ENCODE data around the gene RANGRF.

RANGRF gene

GRCh38 chr17:8312726-8313600 is 24.5 kb downstream of the RANGRF start:
- no peak for DNase-seq (ENCODE audit: low read depth)
- no peak overlapping the region for H3K4me3 ChIP-seq (ENCODE audit: low read depth, low read length)
- TF ChIP-seq CTCF (conservative IDR thresholded peaks at IDR 0.05; ENCODE audit: low read depth, low read length): no peak

DNA sequence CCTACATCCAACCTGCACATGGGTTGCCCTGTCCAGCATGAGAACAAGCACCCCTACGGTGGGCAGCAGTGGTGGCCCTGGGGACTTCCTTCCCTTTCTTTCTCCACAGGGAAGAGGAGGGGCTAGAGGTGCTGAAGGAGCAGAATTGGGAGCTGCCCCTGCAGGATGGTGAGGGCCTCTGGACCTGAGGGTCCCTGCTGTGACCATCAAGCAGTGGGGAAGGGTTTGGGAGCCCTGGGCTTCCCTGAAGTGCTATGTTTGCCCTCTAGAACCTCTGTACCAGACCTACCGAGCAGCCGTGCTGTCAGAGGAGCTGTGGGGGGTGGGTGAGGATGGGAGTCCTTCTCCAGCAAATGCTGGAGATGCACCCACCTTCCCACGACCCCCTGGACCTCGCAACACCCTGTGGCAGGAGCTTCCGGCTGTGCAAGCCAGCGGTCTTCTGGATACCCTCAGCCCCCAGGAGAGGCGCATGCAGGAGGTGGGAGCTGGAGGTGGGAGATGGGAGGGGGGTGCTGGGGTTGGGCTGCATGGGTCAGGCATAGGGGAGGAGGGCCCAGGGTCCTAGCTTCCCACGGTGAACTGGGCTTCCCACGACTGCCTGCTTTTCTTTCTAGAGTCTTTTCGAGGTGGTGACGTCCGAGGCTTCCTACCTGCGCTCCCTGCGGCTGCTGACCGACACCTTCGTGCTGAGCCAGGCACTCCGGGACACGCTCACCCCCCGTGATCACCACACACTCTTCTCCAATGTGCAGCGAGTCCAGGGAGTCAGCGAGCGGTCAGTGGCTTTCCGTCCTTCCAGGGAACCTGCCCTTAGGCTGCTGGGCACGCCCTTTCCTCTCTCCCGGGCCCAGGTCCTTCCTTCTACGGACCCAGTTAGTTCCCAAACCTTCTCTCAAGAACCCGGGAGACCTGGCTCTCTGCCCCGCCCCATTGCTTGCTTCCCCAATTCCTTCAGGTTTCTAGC is 26.6 kb downstream of the RANGRF start:
- H3K4me3 ChIP-seq (ENCODE audit: low read depth, low read length): no peak overlapping the region
- TF ChIP-seq CTCF (conservative IDR thresholded peaks at IDR 0.05; ENCODE audit: low read depth, low read length): no peak
- no peak for DNase-seq (ENCODE audit: low read depth)

- no peak overlapping the region for H3K4me3 ChIP-seq (ENCODE audit: low read depth, low read length)
- no peak for TF ChIP-seq CTCF (conservative IDR thresholded peaks at IDR 0.05; ENCODE audit: low read depth, low read length)
- no peak for DNase-seq (ENCODE audit: low read depth)
Observed at GRCh38 chr17:8315764-8316217, 27.3 kb downstream of the RANGRF start.

DNA sequence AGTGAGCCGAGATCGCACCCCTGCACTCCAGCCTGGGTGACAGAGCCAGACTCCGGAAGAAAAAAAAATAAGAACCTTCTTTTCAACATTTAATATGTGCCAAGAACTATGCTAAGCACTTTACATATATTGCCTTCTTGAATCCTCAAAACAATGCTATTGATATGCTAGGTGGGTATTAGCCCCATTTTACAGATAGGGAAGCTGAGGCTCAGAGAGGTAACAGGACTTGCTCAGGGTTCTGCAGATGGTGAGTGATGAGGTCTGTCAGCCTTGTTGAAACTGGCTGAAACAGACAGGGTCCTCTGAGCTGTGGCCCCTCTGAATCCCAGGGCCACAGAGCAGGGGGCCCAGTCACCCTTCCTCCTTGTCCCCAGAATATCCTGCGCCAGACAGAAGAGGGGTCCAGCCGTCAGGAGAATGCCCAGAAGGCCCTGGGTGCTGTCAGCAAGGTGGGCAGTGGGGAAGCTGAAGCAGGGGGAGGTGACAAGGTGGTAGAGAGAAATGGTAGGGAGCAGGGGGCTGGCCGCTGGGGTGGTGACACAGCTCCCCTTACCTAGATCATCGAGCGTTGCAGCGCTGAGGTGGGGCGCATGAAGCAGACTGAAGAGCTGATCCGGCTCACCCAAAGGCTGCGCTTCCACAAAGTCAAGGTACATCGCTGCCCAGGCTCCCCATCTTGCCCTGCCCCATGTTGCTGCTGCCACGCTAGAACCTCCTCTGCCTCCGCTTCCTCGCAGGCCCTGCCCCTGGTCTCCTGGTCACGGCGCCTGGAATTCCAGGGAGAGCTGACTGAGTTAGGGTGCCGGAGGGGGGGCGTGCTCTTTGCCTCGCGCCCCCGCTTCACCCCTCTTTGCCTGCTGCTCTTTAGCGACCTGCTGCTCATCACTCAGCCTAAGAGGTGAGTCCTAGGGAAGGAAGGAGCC is 29.8 kb downstream of the RANGRF start:
- DNase-seq (ENCODE audit: low read depth): no peak
- TF ChIP-seq CTCF (conservative IDR thresholded peaks at IDR 0.05; ENCODE audit: low read depth, low read length): no peak
- H3K4me3 ChIP-seq (ENCODE audit: low read depth, low read length): no peak overlapping the region

DNA sequence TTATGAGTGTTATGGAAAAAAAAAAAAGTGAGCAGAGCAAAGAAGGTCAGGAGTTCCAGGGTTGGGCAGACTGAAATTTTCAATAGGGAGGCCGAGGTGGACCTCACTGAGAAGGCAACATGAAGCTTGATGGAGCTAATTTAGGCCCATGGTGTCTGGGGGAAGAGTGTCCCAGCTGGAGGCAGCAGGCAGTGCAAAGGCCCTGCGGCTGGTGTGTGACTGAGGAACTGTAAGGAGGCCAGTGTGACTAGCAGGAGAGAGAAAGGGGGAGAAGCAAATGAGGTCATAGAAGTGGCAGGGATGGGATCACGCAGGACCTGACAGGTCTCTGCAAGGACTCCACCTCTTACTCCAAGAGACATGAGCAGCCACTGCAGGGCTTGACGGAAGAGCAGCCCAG is 31.8 kb downstream of the RANGRF start:
- DNase-seq (ENCODE audit: low read depth): no peak
- no peak for TF ChIP-seq CTCF (conservative IDR thresholded peaks at IDR 0.05; ENCODE audit: low read depth, low read length)
- H3K4me3 ChIP-seq (ENCODE audit: low read depth, low read length): no peak overlapping the region

DNA sequence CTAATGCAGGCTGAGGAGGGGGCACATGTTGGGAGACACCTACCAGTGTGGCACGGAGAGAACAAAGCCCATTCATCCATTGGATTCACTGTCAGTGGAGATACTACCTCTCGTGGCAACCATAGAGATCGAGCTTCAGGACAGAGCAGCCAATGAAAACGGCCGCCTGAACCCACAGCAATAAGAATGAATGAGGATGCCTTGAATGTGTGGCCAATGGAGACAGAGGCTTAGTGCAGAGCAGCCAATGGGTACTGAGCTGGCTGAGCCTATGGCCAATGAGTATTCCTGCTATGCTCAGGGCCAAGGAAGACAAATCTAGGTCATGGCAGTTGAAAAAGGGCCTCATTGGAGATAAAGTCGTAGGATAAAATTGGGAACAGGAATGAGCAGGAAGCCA is 32.5 kb downstream of the RANGRF start:
- DNase-seq (ENCODE audit: low read depth): peak; percentile 13
- H3K4me3 ChIP-seq (ENCODE audit: low read depth, low read length): no peak overlapping the region
- TF ChIP-seq CTCF (conservative IDR thresholded peaks at IDR 0.05; ENCODE audit: low read depth, low read length): no peak
